Skeletal muscle satellite cell (primary cell): ENCODE measurements around the gene LONP2.

ENCODE experiments used
- H3K27me3 ChIP-seq: 2 replicates; pipeline ENCODE4 v1.7.0; 2013; ENCODE audit warnings: low read length; ENCODE audit not compliant: control insufficient read depth, insufficient read depth
- H3K36me3 ChIP-seq: 2 replicates; pipeline ENCODE4 v1.7.0; 2013; ENCODE audit warnings: mild to moderate bottlenecking, control low read depth, low read length; ENCODE audit not compliant: insufficient read depth
- H3K4me1 ChIP-seq: 2 replicates; pipeline ENCODE4 v1.7.0; 2013; ENCODE audit warnings: low read length; ENCODE audit not compliant: control insufficient read depth, insufficient read depth
- H3K4me2 ChIP-seq: 2 replicates; pipeline ENCODE4 v1.7.0; 2013; ENCODE audit warnings: mild to moderate bottlenecking, low read length
- H3K4me3 ChIP-seq: 2 replicates; pipeline ENCODE4 v1.7.0; 2013; ENCODE audit warnings: low read length
- H3K9ac ChIP-seq: 2 replicates; pipeline ENCODE4 v1.7.0; 2013; ENCODE audit warnings: mild to moderate bottlenecking, low read depth, low read length, moderate library complexity
- H3K9me3 ChIP-seq: replicated peaks from 2 replicates; pipeline ENCODE4 v1.7.0; 2013; ENCODE audit warnings: mild to moderate bottlenecking, control low read depth, low read length

The LONP2 gene

DNA sequence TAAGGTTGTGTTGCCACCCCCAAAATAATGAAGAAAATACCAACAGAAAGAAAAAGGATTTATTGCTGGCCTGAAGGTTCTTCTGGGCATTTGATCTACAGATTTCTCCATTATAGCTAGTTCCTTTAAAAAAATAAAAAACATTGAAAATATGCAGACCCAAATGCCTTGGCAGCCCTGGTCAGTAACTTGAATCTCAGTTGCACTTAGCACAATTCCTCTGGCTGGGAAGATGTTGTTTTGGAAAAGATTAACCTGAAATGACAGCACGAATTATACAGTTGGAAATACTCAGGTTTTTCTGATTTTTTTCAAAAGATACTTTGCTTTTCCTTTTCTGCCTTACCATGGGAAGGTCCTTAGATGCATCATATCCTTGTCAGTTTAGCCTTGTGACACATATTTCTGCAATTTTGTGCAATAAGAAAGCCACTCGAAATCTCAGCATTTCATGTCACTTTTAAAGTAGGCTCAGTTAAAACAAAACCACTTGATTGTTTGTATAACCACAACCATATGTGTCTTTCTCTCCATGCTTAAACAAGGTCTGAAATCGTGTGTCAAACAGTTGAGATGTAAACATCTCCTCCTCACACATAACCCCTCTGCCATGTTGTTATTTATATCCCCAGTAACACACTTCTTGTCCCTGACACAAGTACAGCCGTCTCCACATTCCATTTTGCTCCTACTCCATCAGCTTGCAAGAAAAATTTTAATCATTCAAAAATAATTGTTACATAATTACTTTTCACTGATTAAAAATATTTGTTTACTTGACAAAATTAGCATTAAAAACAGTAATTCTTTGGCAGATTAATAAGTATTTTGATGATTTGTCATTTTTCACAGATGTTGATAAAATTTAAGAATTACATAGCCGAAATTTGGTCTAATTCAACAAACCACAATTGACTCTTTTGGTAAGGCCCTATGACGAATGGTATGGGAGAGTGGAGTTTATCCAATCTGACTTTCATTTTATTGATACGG lies 80.0 kb downstream of the LONP2 start:
- H3K27me3 ChIP-seq = no peaks in the 10 kb centered on the region
- no peak overlapping the region for H3K9ac ChIP-seq
- H3K36me3 ChIP-seq = peaks cover 5% of the 10 kb centered on the region
- H3K9me3 ChIP-seq = no peaks in the 10 kb centered on the region
- no peak overlapping the region for H3K4me3 ChIP-seq
- H3K4me1 ChIP-seq = peaks cover 9% of the 10 kb centered on the region
- no peak overlapping the region for H3K4me2 ChIP-seq

DNA sequence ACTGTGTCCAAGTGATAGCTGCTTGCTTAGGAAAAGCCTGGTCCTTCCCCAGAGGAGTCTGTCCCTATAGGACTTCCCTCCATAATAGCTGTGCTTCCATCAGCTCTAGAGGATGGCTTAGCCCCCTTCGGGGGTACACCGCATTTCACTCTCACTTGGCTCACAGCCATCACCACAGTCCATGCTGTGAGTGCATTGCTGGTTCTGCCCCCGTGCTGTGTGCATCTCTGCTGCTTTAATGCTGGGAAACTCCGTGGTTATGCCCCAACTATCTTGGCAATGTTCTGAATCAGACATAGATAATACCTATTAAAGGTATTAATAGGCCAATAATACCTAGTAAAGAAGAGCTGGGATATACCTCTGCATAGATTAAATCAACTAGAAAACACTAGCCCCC lies 82.8 kb downstream of the LONP2 start:
- H3K4me1 ChIP-seq = peaks cover 4% of the 10 kb centered on the region
- no peak overlapping the region for H3K9ac ChIP-seq
- H3K27me3 ChIP-seq = no peaks in the 10 kb centered on the region
- no peak overlapping the region for H3K4me3 ChIP-seq
- peaks cover 5% of the 10 kb centered on the region for H3K36me3 ChIP-seq
- no peaks in the 10 kb centered on the region for H3K9me3 ChIP-seq
- no peak overlapping the region for H3K4me2 ChIP-seq

- no peak overlapping the region for H3K4me3 ChIP-seq
- H3K9ac ChIP-seq = no peak overlapping the region
- peaks cover 3% of the 10 kb centered on the region for H3K4me1 ChIP-seq
- H3K4me2 ChIP-seq = no peak overlapping the region
- no peaks in the 10 kb centered on the region for H3K9me3 ChIP-seq
- peaks cover 2% of the 10 kb centered on the region for H3K36me3 ChIP-seq
- H3K27me3 ChIP-seq = no peaks in the 10 kb centered on the region
These were observed 85.0 kb downstream of the LONP2 start for GRCh38 chr16:48329138-48329537.

DNA sequence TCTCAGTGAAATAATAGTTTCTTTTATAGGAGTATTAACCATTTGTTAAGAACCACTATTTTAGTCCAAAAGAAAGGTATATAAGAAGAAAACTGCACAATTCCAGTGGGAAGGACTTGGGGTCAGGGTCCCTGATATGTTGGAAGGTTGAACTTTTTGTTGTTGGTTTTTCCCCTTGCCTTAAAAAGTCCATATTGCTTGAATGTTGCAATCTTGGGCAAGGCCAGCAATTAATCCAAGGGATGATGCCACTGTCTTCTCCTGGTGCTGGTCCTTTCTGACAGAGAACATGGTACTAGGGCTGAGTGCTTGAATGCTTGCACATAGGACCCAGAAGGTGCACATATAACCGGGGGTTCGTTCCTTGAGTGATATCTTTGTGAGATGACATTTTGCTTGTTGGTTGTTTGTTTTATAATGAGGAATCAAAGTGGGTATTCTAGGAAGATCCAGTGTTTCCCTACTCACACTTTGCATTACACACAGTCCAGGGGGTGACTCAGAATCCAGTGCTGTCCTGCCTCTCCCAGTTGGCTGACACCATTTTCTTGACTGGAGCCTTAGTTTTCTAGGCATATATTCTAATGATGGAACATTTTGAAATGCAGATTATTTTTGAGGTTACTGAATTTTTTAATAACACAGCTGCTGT lies 86.2 kb downstream of the LONP2 start:
- Histone ChIP-seq H3K9me3 (no peaks in the 10 kb centered on the region), H3K4me1 (peaks cover 3% of the 10 kb centered on the region), H3K36me3 (peaks cover 13% of the 10 kb centered on the region), H3K9ac (no peak overlapping the region), H3K4me3 (no peak overlapping the region), H3K4me2 (no peak overlapping the region), H3K27me3 (no peaks in the 10 kb centered on the region)

DNA sequence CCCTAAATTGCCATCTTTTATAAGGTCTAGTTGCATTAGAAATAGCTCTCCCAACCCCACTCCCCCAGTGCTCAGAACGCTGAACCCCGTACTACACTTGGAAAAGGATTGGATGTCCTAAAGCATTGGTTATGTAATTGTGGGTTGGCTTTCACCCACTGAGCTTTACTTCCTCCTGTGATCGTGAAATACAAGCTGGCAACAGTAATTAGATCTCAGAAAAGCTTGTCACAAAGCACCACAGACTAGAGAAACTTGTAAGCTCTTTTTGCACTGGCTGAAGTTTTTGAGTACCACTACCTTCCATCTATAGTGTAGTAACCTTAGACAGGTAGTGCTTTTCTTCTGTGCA lies 86.7 kb downstream of the LONP2 start:
- no peaks in the 10 kb centered on the region for H3K9me3 ChIP-seq
- H3K27me3 ChIP-seq = no peaks in the 10 kb centered on the region
- H3K9ac ChIP-seq = no peak overlapping the region
- H3K36me3 ChIP-seq = peaks cover 13% of the 10 kb centered on the region
- H3K4me2 ChIP-seq = no peak overlapping the region
- no peak overlapping the region for H3K4me3 ChIP-seq
- peaks cover 6% of the 10 kb centered on the region for H3K4me1 ChIP-seq

DNA sequence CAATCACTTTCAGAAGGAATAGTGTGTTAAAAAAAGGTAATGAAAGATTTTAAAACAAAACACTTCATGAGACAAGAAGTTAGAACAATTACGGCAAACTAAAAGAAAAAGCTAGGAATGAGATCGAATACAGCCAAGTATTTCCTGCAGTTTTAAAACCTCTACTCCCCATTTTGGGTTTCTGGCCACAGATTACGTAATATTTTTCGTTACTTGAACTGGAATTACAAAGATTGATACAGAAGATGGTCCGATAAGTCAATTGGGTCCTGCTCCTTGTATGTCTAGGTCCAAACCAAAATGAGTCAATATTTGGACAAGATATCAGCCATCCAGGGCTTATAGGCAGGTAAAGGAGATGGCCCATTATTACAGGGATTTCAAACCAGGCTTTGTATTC lies 88.9 kb downstream of the LONP2 start:
- Histone ChIP-seq H3K4me1 (peaks cover 11% of the 10 kb centered on the region), H3K4me3 (no peak overlapping the region), H3K36me3 (peaks cover 21% of the 10 kb centered on the region), H3K9ac (no peak overlapping the region), H3K4me2 (no peak overlapping the region), H3K9me3 (no peaks in the 10 kb centered on the region), H3K27me3 (no peaks in the 10 kb centered on the region)

DNA sequence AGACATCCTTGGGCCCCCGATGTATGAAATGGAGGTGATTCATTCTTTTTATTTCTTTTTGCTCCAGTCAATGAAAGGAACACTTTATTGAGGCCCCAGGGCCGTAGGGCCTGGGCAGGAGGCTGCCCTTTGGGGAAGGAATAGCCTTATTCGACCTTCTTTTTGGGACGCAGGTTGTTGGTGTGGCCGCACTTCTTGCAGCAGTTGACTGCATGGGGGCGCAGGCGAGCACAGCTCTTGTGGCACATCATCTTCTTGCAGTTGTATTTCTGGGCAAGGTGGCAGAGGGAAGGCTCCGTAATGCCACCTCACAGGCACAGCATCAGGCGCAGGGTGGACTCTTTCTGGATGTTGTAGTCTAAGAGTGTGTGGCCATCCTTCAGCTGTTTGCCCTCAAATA lies 90.2 kb downstream of the LONP2 start:
- no peak overlapping the region for H3K4me3 ChIP-seq

DNA sequence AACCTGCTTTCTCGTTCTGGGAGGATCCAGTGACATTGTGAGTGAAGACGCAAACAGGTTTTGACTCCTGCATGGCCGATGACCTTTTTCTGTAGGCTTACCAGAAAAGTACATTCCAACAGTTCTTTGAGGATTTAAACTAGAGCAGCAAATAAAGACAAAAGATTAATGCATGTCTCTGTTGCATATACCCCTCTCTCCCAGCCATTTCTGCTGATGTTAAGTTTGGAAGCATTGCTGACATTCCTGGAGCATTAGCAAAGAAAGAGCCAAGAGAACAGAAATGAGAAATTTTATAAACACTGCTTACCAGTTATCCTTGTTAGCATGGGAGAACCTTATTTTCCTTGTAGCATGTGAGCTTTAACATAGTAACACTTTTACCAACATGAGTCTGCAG lies 91.9 kb downstream of the LONP2 start:
- Histone ChIP-seq H3K4me2 (no peak overlapping the region), H3K4me3 (no peak overlapping the region), H3K36me3 (peaks cover 21% of the 10 kb centered on the region)

More for the DNA sequence above, 90.2 kb downstream of the LONP2 start:
- H3K4me1 ChIP-seq = peaks cover 11% of the 10 kb centered on the region
- no peak overlapping the region for H3K9ac ChIP-seq
- no peaks in the 10 kb centered on the region for H3K9me3 ChIP-seq
- no peaks in the 10 kb centered on the region for H3K27me3 ChIP-seq
- H3K4me2 ChIP-seq = no peak overlapping the region
- H3K36me3 ChIP-seq = peaks cover 21% of the 10 kb centered on the region

GRCh38 chr16:48340054-48340453 lies 96.0 kb downstream of the LONP2 start:
- H3K4me2 ChIP-seq = no peak overlapping the region
- peaks cover 31% of the 10 kb centered on the region for H3K36me3 ChIP-seq
- H3K4me1 ChIP-seq = peaks cover 8% of the 10 kb centered on the region
- H3K9me3 ChIP-seq = no peaks in the 10 kb centered on the region
- no peaks in the 10 kb centered on the region for H3K27me3 ChIP-seq
- no peak overlapping the region for H3K4me3 ChIP-seq
- no peak overlapping the region for H3K9ac ChIP-seq

More for the DNA sequence above, 91.9 kb downstream of the LONP2 start:
- Histone ChIP-seq H3K27me3 (no peaks in the 10 kb centered on the region), H3K4me1 (peaks cover 8% of the 10 kb centered on the region), H3K9ac (no peak overlapping the region), H3K9me3 (no peaks in the 10 kb centered on the region)

DNA sequence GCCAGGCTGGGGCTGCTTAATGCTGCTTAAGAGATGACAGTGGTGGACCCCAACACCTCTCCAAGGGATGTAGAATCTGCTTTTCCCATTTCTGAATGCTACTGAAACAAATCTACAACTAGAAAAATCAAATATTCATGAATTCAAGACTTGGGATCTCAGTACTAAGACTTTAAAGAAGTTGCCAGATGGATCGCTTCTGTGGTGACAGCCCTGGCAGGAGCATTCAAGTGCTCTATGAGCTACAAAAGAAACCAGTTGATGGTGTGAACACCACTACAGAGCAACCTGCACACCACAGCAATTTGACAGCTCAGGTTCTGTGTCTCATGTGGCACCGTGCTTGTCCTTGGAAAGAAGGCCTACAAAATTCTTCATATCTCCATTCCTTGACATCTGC lies 98.5 kb downstream of the LONP2 start:
- no peaks in the 10 kb centered on the region for H3K27me3 ChIP-seq
- no peak overlapping the region for H3K4me3 ChIP-seq
- H3K4me2 ChIP-seq = no peak overlapping the region
- no peak overlapping the region for H3K9ac ChIP-seq
- no peaks in the 10 kb centered on the region for H3K4me1 ChIP-seq
- H3K9me3 ChIP-seq = no peaks in the 10 kb centered on the region
- H3K36me3 ChIP-seq = peaks cover 26% of the 10 kb centered on the region

DNA sequence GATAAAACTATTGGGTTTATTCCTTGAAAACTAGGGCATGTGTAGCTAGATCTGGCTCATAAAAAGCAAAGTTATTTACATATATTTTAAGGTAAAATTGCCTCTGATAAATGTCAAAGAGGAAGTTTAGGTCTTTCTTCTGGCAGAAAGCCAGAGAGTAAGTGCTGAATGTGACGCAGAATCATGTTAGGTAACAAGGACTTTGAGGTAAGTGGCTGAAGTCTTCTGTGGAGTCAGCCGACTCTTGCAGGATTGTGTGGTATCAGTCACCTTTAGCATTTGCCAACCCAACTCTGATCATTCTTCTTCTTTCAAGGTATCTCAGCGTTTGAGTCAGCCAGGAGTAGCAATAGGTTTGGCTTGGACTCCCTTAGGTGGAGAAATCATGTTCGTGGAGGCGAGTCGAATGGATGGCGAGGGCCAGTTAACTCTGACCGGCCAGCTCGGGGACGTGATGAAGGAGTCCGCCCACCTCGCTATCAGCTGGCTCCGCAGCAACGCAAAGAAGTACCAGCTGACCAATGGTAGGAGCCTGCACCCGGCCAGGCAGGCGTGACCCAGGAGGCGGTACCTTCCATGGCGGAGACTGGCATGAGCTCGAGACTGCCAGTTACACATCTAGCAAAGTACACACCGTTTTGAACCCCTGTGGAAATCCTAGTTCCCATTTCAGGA lies 103.2 kb downstream of the LONP2 start:
- H3K36me3 ChIP-seq = peaks cover 55% of the 10 kb centered on the region
- no peak overlapping the region for H3K4me2 ChIP-seq
- no peak overlapping the region for H3K9ac ChIP-seq

More for the DNA sequence above, 103.2 kb downstream of the LONP2 start:
- H3K4me1 ChIP-seq = no peaks in the 10 kb centered on the region
- H3K4me3 ChIP-seq = no peak overlapping the region
- no peaks in the 10 kb centered on the region for H3K27me3 ChIP-seq
- H3K9me3 ChIP-seq = no peaks in the 10 kb centered on the region
